ENCODE results near the gene TAMM41.
A peak's percentile ranks its signal among the peaks of the same experiment; 100 is the strongest.
"Not testable (repeated sequence)": the region's sequence is repeated elsewhere in the genome, so short reads cannot be mapped to it uniquely, and the experiment has no call there.

TAMM41 gene

GRCh38 chr3:11810276-11810675 is 36.4 kb downstream of the TAMM41 start:
- no peak for DNase-seq

- no peak for DNase-seq
These were observed 38.5 kb downstream of the TAMM41 start for GRCh38 chr3:11808231-11808630.

GRCh38 chr3:11807686-11808085 is 39.0 kb downstream of the TAMM41 start:
- DNase-seq = no peak

GRCh38 chr3:11805716-11806115 is 41.0 kb downstream of the TAMM41 start:
- no peak for DNase-seq

GRCh38 chr3:11803977-11804892 is 42.5 kb downstream of the TAMM41 start:
- DNase-seq = no peak

GRCh38 chr3:11799791-11800190 is 46.9 kb downstream of the TAMM41 start:
- no peak for DNase-seq

- no peak for DNase-seq
These were observed 51.8 kb downstream of the TAMM41 start for GRCh38 chr3:11794927-11795326.

GRCh38 chr3:11791339-11792200 is 55.1 kb downstream of the TAMM41 start:
- DNase-seq = no peak

- no peak for DNase-seq
These were observed 57.3 kb downstream of the TAMM41 start for GRCh38 chr3:11789412-11789811.

GRCh38 chr3:11784971-11785377 is 61.7 kb downstream of the TAMM41 start:
- DNase-seq = no peak

- DNase-seq = no peak
These were observed 66.3 kb downstream of the TAMM41 start for GRCh38 chr3:11780341-11780740.

GRCh38 chr3:11779626-11780025 is 67.1 kb downstream of the TAMM41 start:
- no peak for DNase-seq

- no peak for DNase-seq
These were observed 68.4 kb downstream of the TAMM41 start for GRCh38 chr3:11778248-11778647.

- no peak for DNase-seq
These were observed 70.3 kb downstream of the TAMM41 start for GRCh38 chr3:11776346-11776745.

GRCh38 chr3:11775493-11775892 is 71.2 kb downstream of the TAMM41 start:
- no peak for DNase-seq

GRCh38 chr3:11774296-11774877 is 72.3 kb downstream of the TAMM41 start:
- no peak for DNase-seq

GRCh38 chr3:11771931-11772330 is 74.8 kb downstream of the TAMM41 start:
- DNase-seq = not testable (repeated sequence)

GRCh38 chr3:11770477-11771391 is 76.0 kb downstream of the TAMM41 start:
- peak; percentile 6 to 23 for DNase-seq

GRCh38 chr3:11769704-11770476 is 76.8 kb downstream of the TAMM41 start:
- no peak for DNase-seq

- no peak for DNase-seq
These were observed 78.1 kb downstream of the TAMM41 start for GRCh38 chr3:11768604-11769003.

GRCh38 chr3:11764931-11765363 is 81.7 kb downstream of the TAMM41 start:
- no peak for DNase-seq

Measured in NCI-H187 (cell line).